NCI-H446 treated with DMSO at 0.1 percent for 48 hours (cell line): ENCODE data around the gene KCTD20.
"Not testable (repeated sequence)": the region's sequence is repeated elsewhere in the genome, so short reads cannot be mapped to it uniquely, and the experiment has no call there.

Experiments used
- DNase-seq: peaks from one replicate; lab custom pipeline; 2025; lab: John Stamatoyannopoulos, UW

Gene KCTD20

DNA sequence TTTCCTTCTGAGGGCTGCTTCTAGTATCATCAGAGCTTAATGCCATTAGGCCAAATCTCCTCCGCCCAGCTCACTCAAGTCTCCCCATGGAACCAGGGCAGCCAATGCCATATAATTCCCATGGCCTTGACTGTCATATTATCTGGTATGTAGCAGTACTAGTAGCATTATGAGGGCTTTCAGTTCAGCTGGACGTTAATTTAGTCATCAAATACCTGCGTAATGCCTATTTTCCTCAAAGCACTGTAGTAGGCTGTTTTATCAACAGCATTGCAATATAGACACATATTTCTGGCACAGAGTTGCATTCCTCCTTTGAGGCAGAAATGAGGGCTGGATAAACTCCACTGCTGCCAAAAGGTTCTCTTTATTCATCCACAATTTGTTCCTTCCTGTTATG, 1.7 kb downstream of the KCTD20 start:
- no peak for DNase-seq

DNA sequence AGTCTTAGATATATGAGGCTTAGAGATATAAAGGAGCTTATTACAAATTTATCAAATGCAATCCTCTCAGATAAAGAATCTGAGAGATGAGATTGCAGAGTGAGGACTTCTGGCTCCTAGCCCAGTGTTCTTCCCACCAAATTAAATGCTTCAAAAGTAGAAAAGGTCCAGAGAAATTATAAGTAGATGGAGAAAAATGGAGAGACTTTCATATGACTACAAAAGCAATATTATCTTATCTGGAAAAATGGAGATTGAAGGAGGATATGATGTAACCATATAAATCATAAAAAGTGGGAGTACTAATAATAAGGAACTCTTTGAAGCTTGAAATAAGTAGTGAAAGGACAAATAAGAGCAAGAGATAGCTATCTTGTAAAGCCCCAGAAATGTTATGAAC, 2.8 kb downstream of the KCTD20 start:
- DNase-seq, result no peak

- DNase-seq, result not testable (repeated sequence)
These were observed 6.4 kb downstream of the KCTD20 start for GRCh38 chr6:36449173-36449572.

DNA sequence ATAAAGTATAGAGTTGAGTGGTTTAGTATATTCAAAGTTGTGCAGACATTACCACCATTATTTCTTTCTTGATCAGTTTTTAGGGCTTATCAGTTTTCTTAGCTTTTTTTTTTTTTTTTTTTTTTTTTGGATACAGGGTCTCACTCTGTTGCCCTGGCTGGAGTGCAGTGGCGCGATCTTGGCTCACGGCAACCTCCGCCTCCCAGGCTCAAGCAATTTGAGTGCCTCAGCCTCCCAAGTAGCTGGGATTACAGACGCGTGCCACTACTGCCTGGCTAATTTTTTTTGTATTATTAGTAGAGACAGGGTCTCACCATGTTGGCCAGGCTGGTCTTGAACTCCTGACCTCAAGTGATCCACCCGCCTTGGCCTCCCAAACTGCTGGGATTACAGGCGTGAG, 10.1 kb downstream of the KCTD20 start:
- DNase-seq, result not testable (repeated sequence)

- DNase-seq, result no peak
These were observed 12.8 kb downstream of the KCTD20 start for GRCh38 chr6:36455486-36456027.

GRCh38 chr6:36459501-36459900, 16.7 kb downstream of the KCTD20 start:
- no peak for DNase-seq

DNA sequence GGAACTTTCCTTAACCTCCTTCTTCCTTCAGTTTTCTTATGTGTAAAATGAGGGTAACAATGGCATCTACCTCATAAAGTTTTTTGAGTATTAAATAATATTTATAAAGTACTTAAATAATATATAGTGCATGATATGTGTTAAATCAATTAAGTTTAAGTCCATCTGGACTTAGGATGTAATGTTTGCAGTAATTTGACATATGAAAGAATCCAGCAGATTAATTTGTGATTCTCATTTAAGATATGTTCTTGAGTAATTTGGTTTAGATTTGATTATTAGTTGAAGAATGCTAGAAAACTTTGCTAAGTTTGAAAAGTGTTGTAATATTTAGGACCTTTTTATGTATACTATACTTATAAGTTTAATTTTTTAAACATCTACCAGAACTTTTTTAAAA, 18.1 kb downstream of the KCTD20 start:
- no peak for DNase-seq

DNA sequence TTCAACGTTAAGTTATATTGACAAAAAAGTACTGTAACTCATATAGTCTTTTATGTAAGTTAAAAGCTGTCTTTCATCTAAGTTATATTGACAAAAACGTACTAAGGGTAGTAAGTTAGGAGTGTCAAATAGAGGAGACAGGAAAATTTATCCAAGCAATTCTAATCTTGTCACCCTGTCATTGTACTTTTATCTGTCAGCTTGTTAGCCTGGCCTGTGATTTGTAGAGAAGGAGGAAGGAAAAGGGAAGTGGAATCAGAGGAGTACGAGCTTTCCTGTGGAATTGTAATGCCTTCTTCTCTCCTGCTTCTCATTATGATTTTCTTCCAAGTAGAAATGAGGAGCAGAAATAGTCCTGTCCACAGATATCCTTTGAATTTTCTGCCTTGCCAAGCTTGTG, 18.8 kb downstream of the KCTD20 start:
- no peak for DNase-seq

DNA sequence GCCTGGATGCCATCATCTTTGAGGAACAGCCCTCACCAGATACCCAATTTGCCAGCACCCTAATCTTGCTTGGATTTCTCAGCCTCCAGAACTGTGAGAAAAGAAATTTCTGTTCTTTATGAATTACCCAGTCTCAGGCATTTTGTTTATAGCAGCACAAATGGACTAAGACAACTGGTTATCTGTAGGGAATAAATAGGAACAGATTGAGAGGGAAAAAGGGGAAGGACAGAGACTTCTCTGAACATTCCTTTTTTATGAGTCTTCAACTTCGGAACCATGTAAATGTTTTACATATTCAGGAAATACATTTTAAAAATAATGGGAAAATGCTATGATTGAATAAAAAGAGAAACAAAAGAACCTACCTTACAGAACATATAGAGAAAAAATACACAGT, 20.9 kb downstream of the KCTD20 start:
- DNase-seq, result no peak

DNA sequence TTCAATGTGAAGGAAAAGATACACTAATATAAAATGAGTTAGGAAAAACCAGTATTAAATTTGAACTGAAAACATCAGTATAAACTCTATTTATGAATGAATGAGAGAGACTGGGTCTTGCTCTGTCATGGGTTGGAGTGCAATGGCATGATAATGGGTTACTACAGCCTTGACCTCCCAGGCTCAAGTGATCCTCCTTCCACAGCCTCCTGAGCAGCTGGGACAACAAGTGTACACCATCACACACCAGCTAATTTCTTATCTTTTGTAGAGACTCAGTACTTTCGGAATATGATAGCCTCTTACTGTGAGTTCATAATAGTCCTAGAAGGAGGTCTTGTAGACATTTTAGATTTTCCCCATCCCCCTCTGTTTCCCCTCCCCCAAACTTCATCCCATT, 21.4 kb downstream of the KCTD20 start:
- no peak for DNase-seq

DNA sequence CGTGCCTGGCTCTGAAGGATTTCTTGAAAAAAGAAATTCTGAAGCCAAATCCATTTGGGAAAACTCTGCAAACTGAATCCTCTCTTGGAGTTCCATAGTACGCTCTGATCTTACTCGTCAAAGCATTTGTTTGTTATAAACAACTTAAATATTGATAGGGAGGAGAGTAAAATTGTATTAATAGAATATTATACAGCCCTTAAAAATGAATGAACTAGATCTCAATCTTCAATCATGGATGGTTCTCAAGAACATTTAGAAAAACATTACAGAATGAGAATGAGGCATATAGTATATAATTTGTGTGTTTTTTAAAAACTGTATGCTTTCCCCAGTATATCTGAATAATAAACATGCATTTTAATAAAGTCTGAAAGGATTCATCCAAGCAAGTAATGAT, 24.8 kb downstream of the KCTD20 start:
- no peak for DNase-seq

GRCh38 chr6:36469148-36469661, 26.4 kb downstream of the KCTD20 start:
- no peak for DNase-seq

DNA sequence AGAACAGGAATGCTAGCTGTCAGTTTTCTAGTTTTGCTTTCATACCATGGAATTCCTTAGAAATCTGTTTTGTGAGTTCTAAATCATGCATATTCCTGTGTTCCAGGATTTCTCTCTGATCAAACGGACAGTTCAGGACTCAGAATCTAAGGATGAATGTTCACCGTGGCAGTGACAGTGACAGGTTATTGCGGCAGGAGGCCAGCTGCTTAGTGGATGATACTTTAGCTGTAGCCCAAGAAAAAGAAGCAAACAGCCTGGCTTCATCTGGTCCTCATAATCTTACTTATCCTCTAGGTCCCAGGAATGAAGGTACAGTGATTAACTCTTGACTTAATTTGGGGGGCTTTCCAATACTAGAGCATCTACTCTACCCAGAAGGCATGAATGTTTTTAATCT, 27.1 kb downstream of the KCTD20 start:
- no peak for DNase-seq

DNA sequence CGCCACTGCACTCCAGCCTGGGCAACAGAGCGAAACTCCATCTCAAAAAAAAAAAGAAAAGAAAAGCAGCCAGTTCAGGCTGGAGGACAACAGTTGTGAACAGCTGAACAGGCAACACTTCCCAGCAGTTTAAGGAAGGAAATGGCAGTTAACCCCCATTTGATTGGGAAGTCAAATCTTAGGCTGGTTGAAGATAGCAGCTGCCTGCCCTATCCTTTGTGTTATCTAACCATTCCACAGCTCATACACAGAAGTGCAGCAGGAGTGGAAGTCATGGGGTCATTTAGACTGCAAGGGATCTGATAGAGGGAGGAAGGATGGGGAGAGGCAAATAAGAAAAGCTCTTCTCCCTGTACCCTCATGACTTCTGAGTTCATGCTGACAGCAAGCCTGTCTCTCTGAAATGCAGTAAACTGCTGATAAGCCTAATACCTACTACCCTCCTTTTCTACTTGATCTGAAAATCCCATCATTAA, 35.3 kb downstream of the KCTD20 start:
- DNase-seq, result no peak

GRCh38 chr6:36479256-36479655, 36.5 kb downstream of the KCTD20 start:
- DNase-seq, result no peak

DNA sequence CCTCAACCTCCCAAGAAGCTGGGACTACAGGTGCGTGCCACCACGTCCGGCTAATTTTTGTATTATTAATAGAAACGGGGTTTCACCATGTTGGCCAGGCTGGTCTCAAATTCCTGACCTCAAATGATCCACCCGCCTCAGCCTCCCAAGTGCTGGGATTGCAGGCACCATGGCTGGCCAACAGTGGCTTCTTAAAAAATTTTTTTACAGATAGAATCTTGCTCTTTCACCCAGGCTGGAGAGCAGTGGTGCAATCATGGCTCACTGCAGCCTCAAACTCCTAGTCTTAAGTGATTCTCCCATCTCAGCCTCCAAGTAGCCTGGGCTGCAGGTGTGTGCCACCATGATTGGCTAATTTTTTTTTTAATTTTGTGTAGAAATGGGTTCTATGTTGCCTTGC, 40.5 kb downstream of the KCTD20 start:
- not testable (repeated sequence) for DNase-seq

DNA sequence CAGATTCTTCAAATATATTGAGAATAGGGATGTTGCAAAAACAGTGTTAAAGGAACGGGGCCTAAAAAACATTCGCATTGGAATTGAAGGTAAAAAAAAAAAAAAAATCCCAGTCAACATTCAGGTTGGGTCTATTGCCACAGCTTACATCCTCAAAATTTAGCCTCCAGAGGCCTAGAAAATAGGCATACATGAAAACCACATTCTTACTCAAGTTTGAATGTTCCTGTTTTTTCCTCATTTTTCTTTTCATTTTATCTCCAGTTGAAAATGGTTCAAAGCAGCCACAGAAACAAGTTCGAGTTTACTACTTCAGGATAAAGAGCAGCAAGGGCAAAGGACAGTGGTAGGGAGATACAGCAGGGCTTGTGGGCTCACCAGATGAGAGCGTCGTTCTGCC, 41.9 kb downstream of the KCTD20 start:
- no peak for DNase-seq

DNA sequence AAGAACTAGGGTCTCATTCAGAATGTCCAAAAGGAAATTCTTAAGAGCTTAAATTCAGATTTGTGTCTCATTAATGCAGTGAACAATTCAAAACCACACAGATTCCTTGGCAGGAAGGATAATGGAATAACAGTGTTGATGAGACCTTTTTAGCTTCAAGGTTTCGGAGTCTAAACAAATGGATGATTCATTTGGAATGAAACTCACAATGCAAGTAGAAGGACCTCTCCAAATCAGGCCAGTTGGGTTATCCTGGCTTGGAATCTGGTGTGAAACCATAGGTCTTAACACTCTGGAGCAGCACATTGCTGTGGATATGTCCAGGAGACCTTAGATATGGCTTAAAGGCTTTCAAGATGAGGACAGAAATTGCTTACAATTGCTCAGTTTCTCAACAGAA, 44.9 kb downstream of the KCTD20 start:
- DNase-seq, result no peak

DNA sequence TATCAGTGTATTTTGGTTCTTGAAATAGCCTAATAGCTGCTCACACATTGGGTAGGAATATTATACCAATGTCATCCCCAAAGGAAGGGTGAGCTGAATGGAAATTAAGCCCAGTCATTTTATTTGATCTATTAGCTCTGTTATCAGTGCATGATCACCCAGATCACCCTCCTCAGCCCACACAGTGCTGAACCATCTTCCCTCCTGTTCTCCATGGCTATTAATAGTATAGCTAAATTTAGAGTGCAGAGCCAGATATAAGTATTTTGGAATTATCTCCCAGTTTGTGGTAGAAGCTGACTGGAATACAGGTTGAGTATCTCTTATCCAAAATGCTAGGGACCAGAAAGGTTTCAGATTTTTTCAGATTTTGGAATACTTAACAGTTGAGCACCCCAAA, 45.4 kb downstream of the KCTD20 start:
- no peak for DNase-seq

DNA sequence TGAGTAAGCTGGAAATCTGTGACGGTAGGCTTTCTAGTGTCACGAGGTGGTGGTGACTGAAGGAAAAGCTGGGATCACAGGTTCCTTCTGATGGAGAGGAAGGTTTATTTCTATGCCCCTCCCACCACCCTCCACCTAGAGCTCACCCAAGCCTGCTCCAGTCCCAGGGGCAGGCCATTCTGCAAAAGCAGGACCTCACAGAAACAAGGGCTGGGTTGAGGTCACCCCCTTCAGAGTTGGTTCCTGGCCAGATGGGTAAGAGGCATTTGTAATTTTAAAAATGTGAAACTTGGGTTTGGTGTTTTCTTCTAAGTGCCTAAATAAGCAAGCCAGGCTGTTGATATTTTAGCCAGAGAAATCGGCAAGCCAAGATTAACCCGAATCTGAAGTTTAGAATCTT, 46.6 kb downstream of the KCTD20 start:
- no peak for DNase-seq

GRCh38 chr6:36491378-36491965, 48.7 kb downstream of the KCTD20 start:
- no peak for DNase-seq

DNA sequence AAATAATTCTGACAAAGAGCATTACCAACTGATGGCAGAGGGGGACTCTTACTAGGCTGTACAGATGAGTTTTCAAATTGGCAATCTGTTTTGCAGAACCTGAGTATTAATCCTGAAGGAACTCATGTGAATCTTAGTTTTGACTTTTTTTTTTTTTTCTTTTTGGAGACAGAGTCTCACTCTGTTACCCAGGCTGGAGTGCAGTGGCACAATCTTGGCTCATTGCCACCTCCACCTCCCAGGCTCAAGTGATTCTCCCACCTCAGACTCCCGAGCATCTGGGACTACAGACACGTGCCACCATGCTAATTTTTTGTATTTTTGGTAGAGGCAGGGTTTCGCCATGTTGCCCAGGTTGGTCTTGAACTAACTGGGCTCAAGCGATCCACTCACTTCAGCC, 49.3 kb downstream of the KCTD20 start:
- no peak for DNase-seq

GRCh38 chr6:36492621-36493020, 49.8 kb downstream of the KCTD20 start:
- DNase-seq, result no peak

DNA sequence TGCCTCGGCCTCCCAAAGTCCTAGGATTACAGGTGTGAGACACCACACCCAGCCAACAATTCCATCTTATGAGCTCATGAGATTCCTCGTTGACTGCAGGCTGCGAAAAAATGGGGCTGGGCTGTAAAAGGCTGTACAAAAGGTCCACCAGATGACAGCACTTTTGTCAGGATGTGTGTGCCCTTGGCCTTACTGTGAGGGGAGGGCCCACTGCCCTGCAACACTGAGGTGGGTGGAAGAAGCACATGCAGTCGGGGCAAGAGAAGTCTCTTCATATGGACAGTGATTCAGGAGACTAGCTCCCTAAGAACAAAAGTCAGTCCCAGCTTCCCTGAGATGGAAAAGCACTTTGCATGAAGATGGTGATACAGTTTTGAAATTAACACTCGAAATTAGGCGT, 50.5 kb downstream of the KCTD20 start:
- no peak for DNase-seq
